HG03066 (cell line): ENCODE data around the gene ALG2.

ENCODE experiments used
- ATAC-seq: cut with Tn5 transposase; IDR thresholded peaks from one replicate; pipeline ENCODE4 v1.9.1; 2021; ENCODE audit warnings: low read depth; ENCODE audit not compliant: unreplicated experiment

ALG2 gene

GRCh38 chr9:99177576-99178366 is 44.0 kb downstream of the ALG2 start:
- no peak for ATAC-seq

- no peak for ATAC-seq
These were observed 45.2 kb downstream of the ALG2 start for GRCh38 chr9:99176527-99177013.

- no peak for ATAC-seq
These were observed 47.9 kb downstream of the ALG2 start for GRCh38 chr9:99173570-99174504.

GRCh38 chr9:99172124-99173091 is 49.3 kb downstream of the ALG2 start:
- no peak for ATAC-seq

GRCh38 chr9:99171225-99172123 is 50.3 kb downstream of the ALG2 start:
- no peak for ATAC-seq

GRCh38 chr9:99169982-99170761 is 51.6 kb downstream of the ALG2 start:
- no peak for ATAC-seq

GRCh38 chr9:99169086-99169485 is 52.7 kb downstream of the ALG2 start:
- no peak for ATAC-seq

- ATAC-seq = no peak
These were observed 54.0 kb downstream of the ALG2 start for GRCh38 chr9:99167694-99168093.

GRCh38 chr9:99167119-99167518 is 54.6 kb downstream of the ALG2 start:
- ATAC-seq = no peak
